ENCODE data around the gene ATAD3B. TPM values are rescaled to one million over a fixed set of nuclear protein-coding genes. Genes with fewer than 3 reads are reported as not detected.
"Not testable (repeated sequence)": the region's sequence is repeated elsewhere in the genome, so short reads cannot be mapped to it uniquely, and the experiment has no call there.

The ATAD3B gene
- total RNA-seq, 1 experiment from 2014 or later, result 46.9 TPM

DNA sequence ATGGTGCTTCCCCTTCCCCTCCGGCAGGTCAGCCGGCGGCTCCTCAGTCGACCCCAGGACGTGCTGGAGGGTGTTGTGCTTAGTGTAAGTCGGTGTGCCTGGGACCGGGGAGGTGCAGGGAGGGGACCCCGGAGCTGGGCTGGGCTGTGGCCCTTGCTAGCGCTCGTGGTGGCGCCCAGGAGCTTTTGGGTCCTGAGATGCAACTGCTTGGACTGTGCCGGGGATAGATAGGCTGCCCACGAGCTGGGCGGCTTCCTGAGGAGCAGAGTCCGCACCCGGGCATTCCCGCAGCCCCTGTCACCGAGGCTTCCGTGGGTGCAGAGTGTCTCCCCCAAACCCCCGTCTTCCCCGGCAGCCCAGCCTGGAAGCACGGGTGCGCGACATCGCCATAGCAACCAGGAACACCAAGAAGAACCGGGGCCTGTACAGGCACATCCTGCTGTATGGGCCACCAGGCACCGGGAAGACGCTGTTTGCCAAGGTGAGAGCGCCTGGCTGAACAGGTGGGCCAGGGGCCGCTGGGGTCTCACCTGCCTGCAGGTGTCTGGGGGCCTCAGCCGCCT lies 14.3 kb downstream of the ATAD3B start:
- H3K4me1 Mint-ChIP-seq (ENCODE audit: insufficient read depth, unreplicated experiment); DNase-seq (ENCODE audit: unreplicated experiment); POLR2A ChIA-PET; H3K4me3 Mint-ChIP-seq (ENCODE audit: unreplicated experiment); CTCF ChIA-PET; BruUV-seq (replicated peaks); H3K9me3 Mint-ChIP-seq (ENCODE audit: unreplicated experiment); H3K27ac Mint-ChIP-seq (ENCODE audit: low read depth, unreplicated experiment); H3K27me3 Mint-ChIP-seq (ENCODE audit: insufficient read depth, unreplicated experiment); intact Hi-C loops (cut with micrococcal nuclease): not testable (repeated sequence)
- peaks cover 46% of the 10 kb centered on the region for H3K36me3 Mint-ChIP-seq (ENCODE audit: insufficient read depth, unreplicated experiment)

DNA sequence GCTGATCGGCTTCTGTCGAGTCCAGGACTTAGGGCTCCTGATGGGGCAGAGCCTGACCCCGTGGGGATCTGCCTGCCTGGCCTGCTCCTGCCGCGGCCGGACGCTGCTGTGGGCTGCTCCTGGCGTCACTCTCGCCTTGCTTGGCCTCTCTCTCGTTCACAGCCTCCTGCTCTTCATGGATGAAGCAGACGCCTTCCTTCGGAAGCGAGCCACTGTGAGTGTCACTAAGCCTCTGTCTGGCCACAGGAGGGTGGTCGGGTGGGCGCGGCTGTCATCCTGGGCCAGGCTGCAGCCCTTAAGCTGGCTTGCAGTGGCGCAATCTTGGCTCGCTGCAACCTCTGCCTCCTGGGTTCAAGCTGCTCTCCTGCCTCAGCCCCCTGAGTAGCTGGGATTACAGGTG lies 16.1 kb downstream of the ATAD3B start:
- intact Hi-C loops (cut with micrococcal nuclease), result no loop called here
- Mint-ChIP-seq H3K4me1 (ENCODE audit: insufficient read depth, unreplicated experiment) (no peaks in the 10 kb centered on the region), H3K9me3 (ENCODE audit: unreplicated experiment) (no peaks in the 10 kb centered on the region), H3K27me3 (ENCODE audit: insufficient read depth, unreplicated experiment) (no peaks in the 10 kb centered on the region), H3K27ac (ENCODE audit: low read depth, unreplicated experiment) (no peak overlapping the region), H3K36me3 (ENCODE audit: insufficient read depth, unreplicated experiment) (peaks cover 56% of the 10 kb centered on the region), H3K4me3 (ENCODE audit: unreplicated experiment) (no peak overlapping the region)
- TF ChIP-seq, protein P1, sequence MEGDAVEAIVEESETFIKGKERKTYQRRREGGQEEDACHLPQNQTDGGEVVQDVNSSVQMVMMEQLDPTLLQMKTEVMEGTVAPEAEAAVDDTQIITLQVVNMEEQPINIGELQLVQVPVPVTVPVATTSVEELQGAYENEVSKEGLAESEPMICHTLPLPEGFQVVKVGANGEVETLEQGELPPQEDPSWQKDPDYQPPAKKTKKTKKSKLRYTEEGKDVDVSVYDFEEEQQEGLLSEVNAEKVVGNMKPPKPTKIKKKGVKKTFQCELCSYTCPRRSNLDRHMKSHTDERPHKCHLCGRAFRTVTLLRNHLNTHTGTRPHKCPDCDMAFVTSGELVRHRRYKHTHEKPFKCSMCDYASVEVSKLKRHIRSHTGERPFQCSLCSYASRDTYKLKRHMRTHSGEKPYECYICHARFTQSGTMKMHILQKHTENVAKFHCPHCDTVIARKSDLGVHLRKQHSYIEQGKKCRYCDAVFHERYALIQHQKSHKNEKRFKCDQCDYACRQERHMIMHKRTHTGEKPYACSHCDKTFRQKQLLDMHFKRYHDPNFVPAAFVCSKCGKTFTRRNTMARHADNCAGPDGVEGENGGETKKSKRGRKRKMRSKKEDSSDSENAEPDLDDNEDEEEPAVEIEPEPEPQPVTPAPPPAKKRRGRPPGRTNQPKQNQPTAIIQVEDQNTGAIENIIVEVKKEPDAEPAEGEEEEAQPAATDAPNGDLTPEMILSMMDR (IDR thresholded peaks at IDR 0.05; ENCODE audit: unreplicated experiment), result no peak
- CTCF ChIA-PET, result interaction anchor here (1.5 kb wide), 1 partner anchor 17 kb away, joined by 4 read pairs; no protein-coding TSS in a partner anchor
- DNase-seq (ENCODE audit: unreplicated experiment), result no peak
- POLR2A ChIA-PET, result no interaction called here
- no TSS peak for BruUV-seq (replicated peaks)

DNA sequence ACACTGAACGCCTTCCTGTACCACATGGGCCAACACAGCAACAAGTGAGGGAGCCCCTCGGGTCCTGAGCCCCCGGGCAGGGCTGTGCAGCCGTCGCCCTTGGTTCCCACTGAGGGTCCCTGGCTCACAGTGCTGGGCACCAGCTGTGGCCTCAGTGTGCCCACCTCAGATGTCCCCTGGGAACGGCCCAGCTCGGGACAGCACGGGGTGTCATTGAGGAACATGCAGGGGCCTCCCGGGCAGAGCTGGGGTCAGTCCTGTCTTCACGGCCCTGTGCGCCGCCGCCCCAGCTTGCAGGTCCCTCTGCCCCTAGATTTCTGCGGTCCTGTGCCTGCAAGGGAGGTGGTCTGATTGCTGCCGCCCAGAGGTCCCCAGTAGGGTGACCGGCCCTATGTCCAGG lies 17.7 kb downstream of the ATAD3B start:
- TF ChIP-seq, protein P1 (IDR thresholded peaks at IDR 0.05; ENCODE audit: unreplicated experiment), result no peak
- Mint-ChIP-seq H3K27me3 (ENCODE audit: insufficient read depth, unreplicated experiment) (no peaks in the 10 kb centered on the region), H3K27ac (ENCODE audit: low read depth, unreplicated experiment) (no peak overlapping the region), H3K4me3 (ENCODE audit: unreplicated experiment) (no peak overlapping the region), H3K9me3 (ENCODE audit: unreplicated experiment) (no peaks in the 10 kb centered on the region), H3K36me3 (ENCODE audit: insufficient read depth, unreplicated experiment) (peaks cover 49% of the 10 kb centered on the region), H3K4me1 (ENCODE audit: insufficient read depth, unreplicated experiment) (no peaks in the 10 kb centered on the region)
- intact Hi-C loops (cut with micrococcal nuclease), result no loop called here
- ChIA-PET CTCF (no interaction called here), POLR2A (no interaction called here)
- BruUV-seq (replicated peaks), result no TSS peak
- DNase-seq (ENCODE audit: unreplicated experiment), result no peak

DNA sequence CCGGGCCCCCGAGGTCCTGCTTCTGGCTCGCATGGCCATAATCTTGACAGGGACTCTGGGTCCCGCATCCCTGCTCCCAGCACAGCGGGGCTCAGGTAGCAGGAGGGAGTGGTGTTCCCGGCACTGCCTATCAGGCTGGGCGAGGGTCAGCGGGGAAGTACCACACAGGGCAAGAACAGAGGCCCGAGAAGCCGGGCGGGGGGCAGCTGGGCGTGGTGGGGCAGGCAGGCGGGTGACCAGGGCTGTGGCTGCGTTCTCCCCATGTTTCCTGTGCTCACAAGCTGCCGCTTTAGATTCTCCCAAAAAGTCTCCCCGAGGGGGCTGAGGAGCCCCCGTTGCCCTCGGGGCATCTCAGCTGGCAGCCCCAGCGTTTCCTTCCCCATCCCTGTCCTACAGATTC lies 18.3 kb downstream of the ATAD3B start:
- TF ChIP-seq, protein P1 (IDR thresholded peaks at IDR 0.05; ENCODE audit: unreplicated experiment), result no peak
- DNase-seq (ENCODE audit: unreplicated experiment), result no peak
- ChIA-PET CTCF (no interaction called here), POLR2A (no interaction called here)
- BruUV-seq (replicated peaks), result no TSS peak
- Mint-ChIP-seq H3K36me3 (ENCODE audit: insufficient read depth, unreplicated experiment) (peaks cover 54% of the 10 kb centered on the region), H3K9me3 (ENCODE audit: unreplicated experiment) (no peaks in the 10 kb centered on the region), H3K4me1 (ENCODE audit: insufficient read depth, unreplicated experiment) (no peaks in the 10 kb centered on the region), H3K27ac (ENCODE audit: low read depth, unreplicated experiment) (no peak overlapping the region), H3K4me3 (ENCODE audit: unreplicated experiment) (no peak overlapping the region), H3K27me3 (ENCODE audit: insufficient read depth, unreplicated experiment) (no peaks in the 10 kb centered on the region)
- intact Hi-C loops (cut with micrococcal nuclease), result no loop called here

All from MCF 10A (cell line).